GM12878 (cell line): ENCODE results near the gene SLC18A3. TPM values are rescaled to one million over a fixed set of nuclear protein-coding genes. Genes with fewer than 3 reads are reported as not detected.

Source experiments
- BCL3 ChIP-seq: IDR thresholded peaks from 2 replicates; pipeline ENCODE4 v1.6.1; 2011; ENCODE audit warnings: borderline replicate concordance, low read depth, mild to moderate bottlenecking, moderate library complexity, low read length; ENCODE audit not compliant: insufficient read depth, poor library complexity, severe bottlenecking
- MXI1 ChIP-seq: fragments of 150-350 bp; IDR thresholded peaks from 2 replicates; pipeline ENCODE4 v1.6.1; 2011; ENCODE audit warnings: low read depth, mild to moderate bottlenecking, inconsistent platforms, low read length, improper control_type of control experiment
- RCOR1 ChIP-seq: conservative IDR thresholded peaks from 2 replicates; pipeline ENCODE4 v1.6.1; 2012; ENCODE audit warnings: low read depth, low read length, improper control_type of control experiment
- SPI1 ChIP-seq: IDR thresholded peaks from 2 replicates; pipeline ENCODE4 v1.6.1; 2011; ENCODE audit warnings: low read depth, mild to moderate bottlenecking, low read length, moderate library complexity, borderline replicate concordance; ENCODE audit not compliant: insufficient read depth
- TCF3 ChIP-seq: IDR thresholded peaks from 2 replicates; pipeline ENCODE4 v1.6.1; 2012; ENCODE audit warnings: low read depth, mild to moderate bottlenecking, low read length, borderline replicate concordance; ENCODE audit not compliant: insufficient read depth
- ZNF592 ChIP-seq: fragments of 450-650 bp; IDR thresholded peaks from 2 replicates; pipeline ENCODE4 v1.6.1; 2017; ENCODE audit warnings: mild to moderate bottlenecking, moderate library complexity
- polyA plus RNA-seq, 11 experiments: library from polyadenylated mRNA; depleted of rRNA in 4 of 11; unstranded in 6 of 11; stranded (reverse) in 5 of 11; fragments of >200 nt; fragmentation: Nextera tagmentation in 4 of 11; fragmentation: Illumina TruSeq in 1 of 11; extraction: Ambion mirVana in 4 of 11; extraction: Trizol in 1 of 11; gene quantifications; 1 replicate in 1 of 11; 2 replicates in 10 of 11; pipeline versions ENCODE4 v1.2.1 to v1.2.3, GENCODE V29; 2011 to 2016; ENCODE audit warnings: inconsistent platforms in 2 of 11, missing spikeins in 2 of 11, low read depth in 1 of 11
- total RNA-seq, 4 experiments: library from RNA; depleted of rRNA in 3 of 4; stranded (reverse); fragments of >200 nt in 3 of 4; fragmentation: Illumina TruSeq in 1 of 4; extraction: Trizol in 1 of 4; gene quantifications; 2 replicates each; pipeline versions ENCODE4 v1.2.1 to v1.2.3, GENCODE V29; 2013 to 2021

The SLC18A3 gene
- total and polyA plus RNA-seq, 10 of the 15 experiments (the other 5 are each of a cell fraction or from before 2014, with no cell fraction given) = not detected

GRCh38 chr10:49594594-49594993, 15.5 kb upstream of the SLC18A3 start (continued):
- no peak for TF ChIP-seq SPI1
- no peak for TF ChIP-seq RCOR1
- TF ChIP-seq TCF3 = no peak
- TF ChIP-seq BCL3 = no peak
- TF ChIP-seq MXI1 = no peak
- TF ChIP-seq ZNF592 = no peak
